ENCODE data around the gene MYO7B.

The MYO7B gene

GRCh38 chr2:127640082-127641072 is 104.9 kb downstream of the MYO7B start:
- no peak for DNase-seq

GRCh38 chr2:127641133-127641532 is 105.7 kb downstream of the MYO7B start:
- no peak for DNase-seq

GRCh38 chr2:127641846-127642507 is 106.5 kb downstream of the MYO7B start:
- DNase-seq, result no peak

GRCh38 chr2:127642706-127643438 is 107.4 kb downstream of the MYO7B start:
- DNase-seq, result no peak

- no peak for DNase-seq
Measured at GRCh38 chr2:127643439-127644065, 108.1 kb downstream of the MYO7B start.

- DNase-seq, result no peak
Measured at GRCh38 chr2:127644066-127645025, 108.9 kb downstream of the MYO7B start.

GRCh38 chr2:127645026-127645394 is 109.5 kb downstream of the MYO7B start:
- no peak for DNase-seq

- no peak for DNase-seq
Measured at GRCh38 chr2:127645395-127646291, 110.2 kb downstream of the MYO7B start, which contains the start of gene GPR17. Gene GPR17, plus strand, starts transcription at chr2:127646153. Its CDS starts 4,583 bp downstream, at chr2:127650736.

- no peak for DNase-seq
Measured at GRCh38 chr2:127646487-127647241, 111.2 kb downstream of the MYO7B start.

- no peak for DNase-seq
Measured at GRCh38 chr2:127647242-127648190, 112.0 kb downstream of the MYO7B start.

GRCh38 chr2:127648321-127648720 is 112.8 kb downstream of the MYO7B start:
- no peak for DNase-seq

- DNase-seq, result peak; percentile 53
Measured at GRCh38 chr2:127649100-127649611, 113.7 kb downstream of the MYO7B start.

GRCh38 chr2:127649684-127650040 is 114.2 kb downstream of the MYO7B start:
- peak; percentile 54 for DNase-seq

GRCh38 chr2:127650041-127650784 is 114.7 kb downstream of the MYO7B start:
- no peak for DNase-seq

- no peak for DNase-seq
Measured at GRCh38 chr2:127650785-127651380, 115.4 kb downstream of the MYO7B start.

- DNase-seq, result no peak
Measured at GRCh38 chr2:127651381-127651809, 115.9 kb downstream of the MYO7B start.

GRCh38 chr2:127651971-127652550 is 116.6 kb downstream of the MYO7B start:
- no peak for DNase-seq
